Endodermal cell (in vitro differentiated cells): ENCODE data around the gene TCP11. TPM values are rescaled to one million over a fixed set of nuclear protein-coding genes. Genes with fewer than 3 reads are reported as not detected.

ENCODE experiments used
- DNase-seq: peaks from one replicate; pipeline ENCODE4 v3.0.0-alpha.2; 2017
- H3K27ac ChIP-seq: 2 replicates; pipeline ENCODE4 v1.5.1; 2013; ENCODE audit warnings: mild to moderate bottlenecking, low read depth, low read length, moderate library complexity
- H3K27me3 ChIP-seq: 2 replicates; pipeline ENCODE4 v1.6.1; 2013; ENCODE audit warnings: mild to moderate bottlenecking, low read length, moderate library complexity; ENCODE audit not compliant: insufficient read depth, control insufficient read depth, poor library complexity, severe bottlenecking
- H3K36me3 ChIP-seq: 2 replicates; pipeline ENCODE4 v1.7.0; 2013; ENCODE audit warnings: mild to moderate bottlenecking, low read length, moderate library complexity; ENCODE audit not compliant: control insufficient read depth, insufficient read depth
- H3K4me1 ChIP-seq: one replicate; pipeline ENCODE4 v1.7.0; 2013; ENCODE audit warnings: low read length; ENCODE audit not compliant: control insufficient read depth, insufficient read depth
- H3K4me3 ChIP-seq: 2 replicates; pipeline ENCODE4 v1.5.1; 2013; ENCODE audit warnings: mild to moderate bottlenecking, low read length, moderate library complexity
- H3K9ac ChIP-seq: 2 replicates; pipeline ENCODE4 v1.6.1; 2013; ENCODE audit warnings: mild to moderate bottlenecking, low read length, moderate library complexity; ENCODE audit not compliant: poor library complexity, severe bottlenecking; ENCODE audit errors: extremely low read depth
- H3K9me3 ChIP-seq: 2 replicates; pipeline ENCODE4 v1.6.1; 2013; ENCODE audit warnings: mild to moderate bottlenecking, low read length, moderate library complexity; ENCODE audit not compliant: control insufficient read depth
- H3K27ac Mint-ChIP-seq: 2 replicates; pipeline ENCODE4 v1.8.0; 2020; ENCODE audit warnings: mixed read lengths
- H3K27me3 Mint-ChIP-seq: 2 replicates; pipeline ENCODE4 v1.8.0; 2021; ENCODE audit warnings: mild to moderate bottlenecking, mixed read lengths; ENCODE audit not compliant: insufficient read depth
- H3K36me3 Mint-ChIP-seq: 2 replicates; pipeline ENCODE4 v1.8.0; 2020; ENCODE audit warnings: low read depth, mixed read lengths
- H3K4me1 Mint-ChIP-seq: 2 replicates; pipeline ENCODE4 v1.8.0; 2020; ENCODE audit warnings: mixed read lengths
- H3K4me3 Mint-ChIP-seq: 2 replicates; pipeline ENCODE4 v1.8.0; 2020; ENCODE audit warnings: mild to moderate bottlenecking, moderate library complexity, mixed read lengths
- H3K9me3 Mint-ChIP-seq: 2 replicates; pipeline ENCODE4 v1.8.0; 2020; ENCODE audit warnings: mild to moderate bottlenecking, mixed read lengths
- WGBS, 2 experiments: methylation state at CpG; one replicate each; pipeline versions ENCODE4 v1.1.5 to v1.1.7; 2013; ENCODE audit warnings: missing lambda C conversion rate in 2 of 2, mixed read lengths in 1 of 2; ENCODE audit not compliant: insufficient coverage in 1 of 2, insufficient read length in 1 of 2; 5-methylcytosine and 5-hydroxymethylcytosine counted together
- total RNA-seq, 2 donors: library from RNA; stranded (reverse); fragmentation: NEBNext Ultra II Directional in 1 of 2; extraction: Animal tissue kit (Norgen Biotek cat#: 25700) in 1 of 2; gene quantifications; 2 replicates in 1 of 2; 3 replicates in 1 of 2; pipeline ENCODE4 v1.2.1, GENCODE V29; 2021
- TF ChIP-seq, protein P1 (sequence below): fragments of 200-600 bp; sonication (generic); conservative IDR thresholded peaks from 2 replicates; pipeline ENCODE4 v1.5.0; 2021; ENCODE audit warnings: antibody characterized with exemption, mild to moderate bottlenecking

TCP11 gene
- total RNA-seq, 2 donors from 2014 or later, result not detected

DNA sequence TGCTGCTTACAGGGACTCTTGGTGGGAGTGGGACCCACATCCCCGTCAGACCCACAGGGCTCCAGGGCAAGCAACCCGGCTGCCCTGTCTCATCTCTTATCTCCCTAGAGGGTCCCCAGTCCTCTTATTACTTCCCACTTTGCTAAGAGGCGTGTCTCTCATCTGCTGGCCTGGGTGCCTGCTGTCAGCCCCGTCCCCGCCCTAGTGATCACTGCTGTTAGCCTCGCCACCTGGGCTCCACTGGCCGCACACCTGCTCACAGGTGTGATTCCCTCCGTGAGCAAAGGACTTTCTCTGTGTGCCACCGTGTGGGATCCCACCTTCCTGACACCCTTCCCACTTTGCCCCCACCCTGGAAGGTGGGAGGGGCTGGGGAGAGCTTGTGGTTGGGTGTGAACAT is 57.6 kb downstream of the TCP11 start:
- H3K27ac ChIP-seq, result no peak overlapping the region
- H3K4me1 ChIP-seq, result peaks cover 15% of the 10 kb centered on the region
- no peaks in the 10 kb centered on the region for H3K9me3 ChIP-seq
- H3K4me3 Mint-ChIP-seq, result no peak overlapping the region
- DNase-seq, result no peak
- no peak overlapping the region for H3K27ac Mint-ChIP-seq
- peaks cover 24% of the 10 kb centered on the region for H3K4me1 Mint-ChIP-seq
- peaks cover 31% of the 10 kb centered on the region for H3K36me3 ChIP-seq
- no peak overlapping the region for H3K4me3 ChIP-seq
- 94 to 100% methylated on average over 4 to 9 of the region's 9 CpGs for WGBS, 2 experiments
- H3K27me3 ChIP-seq, result no peaks in the 10 kb centered on the region
- H3K36me3 Mint-ChIP-seq, result peaks cover 52% of the 10 kb centered on the region
- no peaks in the 10 kb centered on the region for H3K9me3 Mint-ChIP-seq
- H3K27me3 Mint-ChIP-seq, result no peaks in the 10 kb centered on the region
- TF ChIP-seq, protein P1, sequence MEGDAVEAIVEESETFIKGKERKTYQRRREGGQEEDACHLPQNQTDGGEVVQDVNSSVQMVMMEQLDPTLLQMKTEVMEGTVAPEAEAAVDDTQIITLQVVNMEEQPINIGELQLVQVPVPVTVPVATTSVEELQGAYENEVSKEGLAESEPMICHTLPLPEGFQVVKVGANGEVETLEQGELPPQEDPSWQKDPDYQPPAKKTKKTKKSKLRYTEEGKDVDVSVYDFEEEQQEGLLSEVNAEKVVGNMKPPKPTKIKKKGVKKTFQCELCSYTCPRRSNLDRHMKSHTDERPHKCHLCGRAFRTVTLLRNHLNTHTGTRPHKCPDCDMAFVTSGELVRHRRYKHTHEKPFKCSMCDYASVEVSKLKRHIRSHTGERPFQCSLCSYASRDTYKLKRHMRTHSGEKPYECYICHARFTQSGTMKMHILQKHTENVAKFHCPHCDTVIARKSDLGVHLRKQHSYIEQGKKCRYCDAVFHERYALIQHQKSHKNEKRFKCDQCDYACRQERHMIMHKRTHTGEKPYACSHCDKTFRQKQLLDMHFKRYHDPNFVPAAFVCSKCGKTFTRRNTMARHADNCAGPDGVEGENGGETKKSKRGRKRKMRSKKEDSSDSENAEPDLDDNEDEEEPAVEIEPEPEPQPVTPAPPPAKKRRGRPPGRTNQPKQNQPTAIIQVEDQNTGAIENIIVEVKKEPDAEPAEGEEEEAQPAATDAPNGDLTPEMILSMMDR, result no peak
- no peak overlapping the region for H3K9ac ChIP-seq

DNA sequence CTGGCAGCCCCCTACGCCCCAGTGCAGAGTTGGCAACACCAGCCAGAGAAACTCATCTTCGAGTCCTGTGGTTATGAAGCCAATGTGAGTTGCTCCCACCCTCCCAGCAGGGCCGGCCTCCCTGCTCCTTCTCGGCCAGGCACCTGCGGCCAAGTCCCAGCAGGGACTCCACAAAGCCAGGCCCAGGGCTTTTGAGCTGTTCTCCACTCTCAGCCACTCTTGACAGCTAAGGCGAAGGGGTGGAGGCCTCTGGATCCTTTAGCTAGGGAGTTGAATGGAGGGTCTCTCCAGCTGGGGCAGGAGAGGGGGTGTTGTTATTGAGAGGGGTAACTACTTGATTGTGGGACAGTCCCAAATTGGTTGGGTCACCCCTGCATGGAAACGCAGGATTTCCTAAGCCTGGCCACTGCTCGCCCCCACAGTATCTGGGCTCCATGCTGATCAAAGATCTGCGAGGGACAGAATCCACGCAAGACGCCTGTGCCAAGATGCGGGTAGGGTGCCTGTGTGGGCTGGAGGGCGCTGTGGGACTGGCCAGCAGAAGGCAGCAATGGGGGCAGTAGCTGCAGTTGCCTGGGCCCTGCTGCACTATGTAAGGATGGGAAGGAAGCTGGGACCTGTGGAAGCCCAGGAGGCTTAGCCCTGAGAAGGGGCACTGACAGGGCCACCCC is 58.3 kb downstream of the TCP11 start:
- no peak overlapping the region for H3K27ac ChIP-seq
- Mint-ChIP-seq H3K27ac (peak overlapping the region; percentile 83), H3K9me3 (no peaks in the 10 kb centered on the region), H3K36me3 (peaks cover 46% of the 10 kb centered on the region), H3K4me1 (peaks cover 24% of the 10 kb centered on the region), H3K27me3 (no peaks in the 10 kb centered on the region), H3K4me3 (no peak overlapping the region)
- H3K4me3 ChIP-seq, result no peak overlapping the region
- peaks cover 25% of the 10 kb centered on the region for H3K36me3 ChIP-seq
- no peaks in the 10 kb centered on the region for H3K9me3 ChIP-seq
- H3K27me3 ChIP-seq, result no peaks in the 10 kb centered on the region
- no peak overlapping the region for H3K9ac ChIP-seq
- WGBS, 2 experiments, result 82 to 92% methylated on average over 5 to 13 of the region's 13 CpGs
- peaks cover 15% of the 10 kb centered on the region for H3K4me1 ChIP-seq
- TF ChIP-seq, protein P1, result no peak
- DNase-seq, result peak; percentile 35

DNA sequence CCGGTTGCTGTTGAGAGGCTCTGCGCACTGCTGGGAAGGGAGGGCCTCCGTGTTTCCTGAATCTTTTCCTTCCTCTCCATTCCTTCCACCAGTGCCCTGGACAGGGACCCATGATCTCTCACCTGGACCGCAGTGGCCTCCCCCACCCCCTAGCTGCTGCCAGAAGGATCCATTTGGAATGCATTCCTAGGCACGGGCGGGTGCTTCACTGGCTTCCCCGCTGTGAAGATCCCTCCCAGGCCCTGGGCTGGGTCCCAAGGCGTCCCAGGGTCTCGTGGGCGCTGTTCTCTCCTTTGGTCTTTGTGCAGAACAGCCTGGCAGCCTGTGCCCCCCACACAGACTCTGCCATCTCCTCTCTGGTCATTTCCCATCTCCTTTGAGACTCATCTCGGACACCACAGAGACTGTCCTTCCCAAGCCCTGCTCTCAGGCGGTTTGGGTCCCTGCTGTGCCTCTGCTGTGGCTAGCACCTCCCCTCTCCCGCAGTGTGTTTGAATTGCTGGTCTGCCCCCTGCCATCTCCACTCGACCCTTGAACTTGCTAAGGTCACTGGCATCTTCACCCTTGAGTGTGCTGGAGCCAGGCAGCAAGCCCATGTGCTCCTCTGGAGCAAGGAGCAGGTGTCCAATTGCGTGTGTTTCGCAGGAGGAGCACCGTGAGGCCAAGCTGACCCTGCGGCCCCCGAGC is 59.0 kb downstream of the TCP11 start:
- H3K4me1 Mint-ChIP-seq, result peaks cover 28% of the 10 kb centered on the region
- Histone ChIP-seq H3K9ac (no peak overlapping the region), H3K36me3 (peaks cover 25% of the 10 kb centered on the region), H3K27me3 (no peaks in the 10 kb centered on the region), H3K4me3 (no peak overlapping the region), H3K4me1 (peaks cover 17% of the 10 kb centered on the region), H3K9me3 (no peaks in the 10 kb centered on the region), H3K27ac (peak overlapping the region; percentile 36)
- H3K9me3 Mint-ChIP-seq, result no peaks in the 10 kb centered on the region
- H3K27ac Mint-ChIP-seq, result peak overlapping the region; percentile 83
- DNase-seq, result peak; percentile 56
- H3K36me3 Mint-ChIP-seq, result peaks cover 40% of the 10 kb centered on the region
- H3K4me3 Mint-ChIP-seq, result no peak overlapping the region
- TF ChIP-seq, protein P1, result no peak
- H3K27me3 Mint-ChIP-seq, result no peaks in the 10 kb centered on the region
- 83 to 91% methylated on average over 15 to 19 of the region's 19 CpGs for WGBS, 2 experiments
